ENCODE results near the gene CNKSR3.

DNA sequence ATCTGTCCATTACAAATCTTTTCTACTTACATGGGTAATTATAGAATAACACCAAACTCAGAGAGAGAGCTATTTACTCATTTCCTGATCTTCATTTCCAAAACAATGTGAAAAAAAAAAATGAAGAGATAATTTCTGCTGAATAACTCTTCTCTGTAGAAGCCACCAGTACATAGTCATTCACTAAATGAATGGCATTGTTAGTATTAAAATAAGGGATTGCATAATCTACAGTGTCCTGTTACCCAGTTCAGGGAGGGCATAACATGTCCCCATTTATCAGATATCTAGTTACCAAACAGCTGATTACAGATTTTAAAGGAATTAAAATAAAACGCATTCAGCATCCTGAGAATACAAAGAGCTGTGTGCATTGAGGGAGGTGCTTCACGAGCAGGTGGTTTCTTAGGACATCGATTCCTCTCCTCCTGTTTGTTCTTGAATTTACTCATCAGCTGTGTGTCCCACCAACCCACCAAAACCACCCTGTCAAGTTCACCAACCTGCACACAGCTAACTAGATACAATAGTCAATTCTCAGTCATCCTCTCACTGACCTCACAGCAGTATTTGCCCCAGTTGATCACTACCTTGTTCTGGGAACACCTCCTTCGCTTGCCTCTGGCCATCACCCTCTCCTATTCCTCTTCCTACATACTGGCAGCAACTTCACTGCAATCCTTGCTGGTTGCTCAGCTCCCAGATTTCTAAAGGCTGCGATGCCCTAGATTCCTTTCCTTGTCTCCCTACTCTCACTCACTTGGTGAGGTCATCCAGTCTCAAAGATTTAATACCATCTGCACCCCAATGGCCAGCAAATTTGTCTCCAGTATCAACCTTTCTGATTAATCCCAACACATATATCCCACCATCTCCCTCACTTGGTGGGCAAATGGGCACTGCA is 18.7 kb downstream of the CNKSR3 start:
- TF ChIP-seq, protein P1, sequence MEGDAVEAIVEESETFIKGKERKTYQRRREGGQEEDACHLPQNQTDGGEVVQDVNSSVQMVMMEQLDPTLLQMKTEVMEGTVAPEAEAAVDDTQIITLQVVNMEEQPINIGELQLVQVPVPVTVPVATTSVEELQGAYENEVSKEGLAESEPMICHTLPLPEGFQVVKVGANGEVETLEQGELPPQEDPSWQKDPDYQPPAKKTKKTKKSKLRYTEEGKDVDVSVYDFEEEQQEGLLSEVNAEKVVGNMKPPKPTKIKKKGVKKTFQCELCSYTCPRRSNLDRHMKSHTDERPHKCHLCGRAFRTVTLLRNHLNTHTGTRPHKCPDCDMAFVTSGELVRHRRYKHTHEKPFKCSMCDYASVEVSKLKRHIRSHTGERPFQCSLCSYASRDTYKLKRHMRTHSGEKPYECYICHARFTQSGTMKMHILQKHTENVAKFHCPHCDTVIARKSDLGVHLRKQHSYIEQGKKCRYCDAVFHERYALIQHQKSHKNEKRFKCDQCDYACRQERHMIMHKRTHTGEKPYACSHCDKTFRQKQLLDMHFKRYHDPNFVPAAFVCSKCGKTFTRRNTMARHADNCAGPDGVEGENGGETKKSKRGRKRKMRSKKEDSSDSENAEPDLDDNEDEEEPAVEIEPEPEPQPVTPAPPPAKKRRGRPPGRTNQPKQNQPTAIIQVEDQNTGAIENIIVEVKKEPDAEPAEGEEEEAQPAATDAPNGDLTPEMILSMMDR (IDR thresholded peaks at IDR 0.05), result no peak
- TF ChIP-seq POLR2A (IDR thresholded peaks at IDR 0.05; ENCODE audit: low read depth), result no peak
- no peak for TF ChIP-seq EP300 (IDR thresholded peaks at IDR 0.05)
- no peak for TF ChIP-seq POLR2AphosphoS5 (IDR thresholded peaks at IDR 0.05)
